Heart left ventricle (tissue), 16 donors: ENCODE measurements around the gene NDEL1. TPM values are rescaled to one million over a fixed set of nuclear protein-coding genes. Genes with fewer than 3 reads are reported as not detected.

ENCODE experiments used
- ATAC-seq, 4 donors: fragments of 200-7000 bp; cut with Tn5 transposase; one replicate each; pipeline ENCODE4 v1.9.1; 2020 to 2022; ENCODE audit warnings: moderate library complexity in 4 of 4, mild to moderate bottlenecking in 3 of 4, moderate number of reproducible peaks in 1 of 4
- DNase-seq, 5 donors: peaks; one replicate each; pipeline ENCODE4 v3.0.0-alpha.2; 2020
- H3K27ac ChIP-seq, 12 donors: fragments of 200-600 bp; sonication (generic) in 4 of 12; one replicate each; pipeline versions ENCODE4 v1.5.0 to v1.8.0; 2016 to 2022; ENCODE audit warnings: mild to moderate bottlenecking in 2 of 12
- H3K27me3 ChIP-seq, 9 donors: fragments of 200-600 bp; sonication (generic) in 2 of 9; one replicate each; pipeline versions ENCODE4 v1.5.1 to v1.8.0; 2016 to 2022; ENCODE audit warnings: mild to moderate bottlenecking in 3 of 9
- H3K36me3 ChIP-seq, 9 donors: fragments of 200-600 bp; sonication (generic) in 2 of 9; one replicate each; pipeline versions ENCODE4 v1.5.0 to v1.8.0; 2018 to 2022; ENCODE audit warnings: mild to moderate bottlenecking in 2 of 9
- H3K4me1 ChIP-seq, 12 donors: fragments of 200-600 bp; sonication (generic) in 4 of 12; one replicate each; pipeline versions ENCODE4 v1.5.0 to v1.8.0; 2016 to 2022; ENCODE audit warnings: mild to moderate bottlenecking in 3 of 12
- H3K4me3 ChIP-seq, 12 donors: fragments of 200-600 bp; sonication (generic) in 4 of 12; one replicate each; pipeline versions ENCODE4 v1.5.0 to v1.8.0; 2017 to 2022; ENCODE audit warnings: mild to moderate bottlenecking in 9 of 12, moderate library complexity in 4 of 12
- H3K9me3 ChIP-seq, 12 donors: fragments of 200-600 bp; sonication (generic) in 4 of 12; one replicate each; pipeline versions ENCODE4 v1.5.0 to v1.8.0; 2016 to 2022; ENCODE audit warnings: mild to moderate bottlenecking in 1 of 12
- POLR2A ChIP-seq, 2 donors: fragments of 450-650 bp; IDR thresholded peaks; one replicate each; pipeline ENCODE4 v1.6.1; 2017; ENCODE audit warnings: antibody characterized with exemption in 2 of 2, mild to moderate bottlenecking in 2 of 2, moderate library complexity in 2 of 2
- WGBS, 4 donors: extraction: QIAGEN DNeasy Blood & Tissue Kit in 2 of 4; methylation state at CpG; one replicate each; pipeline versions ENCODE4 v1.1.5 to v1.1.7; 2013 to 2018; 5-methylcytosine and 5-hydroxymethylcytosine counted together
- intact Hi-C, 10 donors: fragments of 100-400 bp; cut with DNase I; formaldehyde crosslinking; loops; one replicate each; pipeline versions ENCODE4 v1.11.1 to v1.14.2; 2022
- polyA plus RNA-seq, 2 donors: library from polyadenylated mRNA; stranded (reverse); fragments of 200-250 nt; gene quantifications; one replicate each; pipeline ENCODE4 v1.2.3, GENCODE V29; 2013
- total RNA-seq, 9 donors: library from RNA; depleted of rRNA in 2 of 9; stranded (reverse); fragments of >200 nt in 2 of 9; fragmentation: NEBNext Ultra II Directional in 3 of 9; extraction: Animal tissue kit (Norgen Biotek cat#: 25700) in 3 of 9; gene quantifications; one replicate each; pipeline versions ENCODE4 v1.1.0 to v1.2.4, GENCODE V29; 2016 to 2023
- TF ChIP-seq, protein P1 (sequence below), 12 donors: fragments of 200-600 bp; sonication (generic) in 4 of 12; IDR thresholded peaks; one replicate each; pipeline versions ENCODE4 v1.5.0 to v1.8.0; 2018 to 2022; ENCODE audit warnings: antibody characterized with exemption in 12 of 12, mild to moderate bottlenecking in 5 of 12
- donor health status: ischemic (EF 13 %, LVEDD 7.1; RV severe dilation, severe dysfunction).
- donor health status: healthy with polysubstance abuse.
- donor health status: DM: no; HTN: yes; CAD: no.
- donor health status: DM: no; HTN: no; CAD: no.
- donor health status: ischemic (EF 25% LVEDD 6.9; RV normal size, moderate dysfunction).
- donor health status: ischemic (EF 25% LVEDD 5.7; RV mildly dilated, moderate dysfunction).
- donor health status: healthy.
- donor health status: DM: yes; HTN: yes; CAD: no.
- donor health status: ischemic (EF 35%, LVEDD 5.7; RV mildly dilated, moderate dysfunction).
- donor health status: nonischemic (EF 11% LVEDD 7.7; RV severe dilation, severe dysfunction).
- donor health status: DM: yes; HTN: yes; CAD: no.
- donor health status: PGD.
- donor health status: ischemic (EF 29% LVEDD 5.4; RV normal size, mild dysfunction).
- donor health status: nonischemic (EF 23%, LVEDD 6.1; RV moderate dilation, normal function).

The NDEL1 gene
- total and polyA plus RNA-seq, 11 donors, result 16.5 to 36.4 (median 25.8) TPM

DNA sequence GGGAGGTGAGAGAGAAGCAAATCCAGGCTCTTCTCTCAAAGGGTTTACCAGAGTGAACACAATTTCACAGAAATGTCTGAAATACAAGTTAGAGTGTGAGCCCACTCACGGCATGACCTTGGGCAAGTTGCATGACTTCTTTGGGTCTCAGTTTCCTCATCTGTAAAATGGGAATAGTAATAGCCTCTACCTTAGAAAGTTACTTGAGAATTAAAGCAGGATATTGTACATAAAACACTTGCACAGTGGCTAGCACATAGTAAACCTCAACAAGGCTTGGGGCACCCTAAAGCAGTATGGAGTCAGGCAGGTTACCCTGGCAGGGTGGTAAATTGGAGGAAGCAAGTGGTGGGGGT, 24.8 kb upstream of the NDEL1 start:
- Histone ChIP-seq H3K4me3 (no peak overlapping the region), H3K4me1 (peaks cover 0 to 10% (median 2%) of the 10 kb centered on the region in 12 donors), H3K9me3 (no peaks in the 10 kb centered on the region), H3K27ac (no peak overlapping the region), H3K36me3 (no peaks in the 10 kb centered on the region), H3K27me3 (no peaks in the 10 kb centered on the region)
- ATAC-seq, result no peak
- DNase-seq, result no peak
- TF ChIP-seq, protein P1, sequence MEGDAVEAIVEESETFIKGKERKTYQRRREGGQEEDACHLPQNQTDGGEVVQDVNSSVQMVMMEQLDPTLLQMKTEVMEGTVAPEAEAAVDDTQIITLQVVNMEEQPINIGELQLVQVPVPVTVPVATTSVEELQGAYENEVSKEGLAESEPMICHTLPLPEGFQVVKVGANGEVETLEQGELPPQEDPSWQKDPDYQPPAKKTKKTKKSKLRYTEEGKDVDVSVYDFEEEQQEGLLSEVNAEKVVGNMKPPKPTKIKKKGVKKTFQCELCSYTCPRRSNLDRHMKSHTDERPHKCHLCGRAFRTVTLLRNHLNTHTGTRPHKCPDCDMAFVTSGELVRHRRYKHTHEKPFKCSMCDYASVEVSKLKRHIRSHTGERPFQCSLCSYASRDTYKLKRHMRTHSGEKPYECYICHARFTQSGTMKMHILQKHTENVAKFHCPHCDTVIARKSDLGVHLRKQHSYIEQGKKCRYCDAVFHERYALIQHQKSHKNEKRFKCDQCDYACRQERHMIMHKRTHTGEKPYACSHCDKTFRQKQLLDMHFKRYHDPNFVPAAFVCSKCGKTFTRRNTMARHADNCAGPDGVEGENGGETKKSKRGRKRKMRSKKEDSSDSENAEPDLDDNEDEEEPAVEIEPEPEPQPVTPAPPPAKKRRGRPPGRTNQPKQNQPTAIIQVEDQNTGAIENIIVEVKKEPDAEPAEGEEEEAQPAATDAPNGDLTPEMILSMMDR (IDR thresholded peaks at IDR 0.05), result no peak
- no peak for TF ChIP-seq POLR2A (IDR thresholded peaks at IDR 0.05)
- 75 to 94% (median 85%) methylated on average over 1 of the region's 1 CpG for WGBS, 4 donors
- intact Hi-C loops, result loop anchor here (1.0 to 10.0 kb wide), 15 partner anchors 56 to 484 kb away; partner anchors contain the start of gene CCDC42 (in 4 of the 10)

DNA sequence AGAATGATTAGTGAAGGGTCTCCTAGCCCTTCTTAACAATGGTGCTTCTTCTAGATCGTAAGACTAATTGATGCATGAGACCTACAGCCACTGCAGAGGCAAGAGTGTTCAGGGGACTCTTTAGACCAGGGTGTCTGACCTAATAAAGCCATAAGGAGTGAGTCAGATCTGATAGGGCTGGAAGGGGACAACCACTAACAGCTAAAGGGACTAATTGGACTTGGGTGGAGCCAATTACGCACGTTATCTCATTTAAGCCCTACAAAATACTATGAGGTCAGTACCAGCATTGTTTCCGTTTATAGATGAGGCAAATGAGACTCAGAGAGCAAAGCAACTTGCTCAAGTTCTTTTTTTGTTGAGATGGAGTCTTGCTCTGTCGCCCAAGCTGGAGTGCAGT, 23.6 kb upstream of the NDEL1 start:
- no peak for TF ChIP-seq POLR2A (IDR thresholded peaks at IDR 0.05)
- TF ChIP-seq, protein P1 (IDR thresholded peaks at IDR 0.05), result no peak
- H3K4me1 ChIP-seq, result peaks cover 0 to 10% (median 2%) of the 10 kb centered on the region in 12 donors
- DNase-seq, result no peak
- intact Hi-C loops, result loop anchor here in 8 of 10 donors (5.0 to 10.0 kb wide), 7 partner anchors 55 to 483 kb away; no protein-coding TSS in a partner anchor
- H3K9me3 ChIP-seq, result no peaks in the 10 kb centered on the region
- no peaks in the 10 kb centered on the region for H3K36me3 ChIP-seq
- WGBS, 4 donors, result 70 to 79% (median 78%) methylated on average over 5 of the region's 5 CpGs
- no peak for ATAC-seq
- no peak overlapping the region for H3K4me3 ChIP-seq
- H3K27ac ChIP-seq, result no peak overlapping the region
- H3K27me3 ChIP-seq, result no peaks in the 10 kb centered on the region

DNA sequence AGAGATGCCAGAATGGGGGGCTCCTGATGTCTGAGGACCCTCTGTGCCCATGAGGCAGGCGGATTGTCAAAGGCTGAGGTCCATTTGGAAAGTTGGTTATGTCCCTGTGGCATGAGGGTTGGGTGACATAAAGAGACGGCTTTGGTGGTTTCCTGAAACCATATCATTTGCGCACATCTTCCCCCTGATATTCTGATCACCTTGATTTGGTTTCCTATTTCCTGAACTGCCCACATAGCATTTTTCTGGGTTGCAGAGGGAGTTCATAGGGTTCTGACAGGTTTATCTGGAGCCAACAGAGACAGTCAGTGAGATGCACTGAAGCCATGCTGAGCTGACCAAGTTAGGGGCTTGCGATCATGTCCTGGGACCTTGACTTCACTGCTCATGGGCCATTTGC, 22.4 kb upstream of the NDEL1 start:
- no peak for DNase-seq
- intact Hi-C loops, result loop anchor here in 8 of 10 donors (5.0 to 10.0 kb wide), 7 partner anchors 54 to 481 kb away; no protein-coding TSS in a partner anchor

DNA sequence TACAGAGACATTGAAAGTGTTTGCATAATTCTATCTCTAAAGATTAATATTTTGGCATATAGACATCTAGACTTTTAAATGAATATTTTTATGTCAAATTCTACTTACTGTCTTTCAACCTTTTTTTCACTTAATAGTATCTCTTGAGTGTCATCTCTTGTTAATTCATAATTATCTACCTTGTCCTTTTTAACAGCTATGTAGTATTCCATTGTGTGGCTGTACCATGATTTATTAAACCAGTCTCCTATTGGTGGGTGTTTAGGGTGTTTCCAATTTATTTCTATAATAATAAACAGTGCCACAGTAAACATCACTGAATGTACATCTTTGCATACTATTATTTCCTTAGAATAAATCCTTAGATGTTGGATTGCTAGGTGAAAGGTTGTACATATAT, 21.7 kb upstream of the NDEL1 start:
- intact Hi-C loops, result loop anchor here in 8 of 10 donors (5.0 to 10.0 kb wide), 7 partner anchors 53 to 481 kb away; no protein-coding TSS in a partner anchor
- ATAC-seq (no peak), DNase-seq (no peak)
- peaks cover 0 to 17% (median 2%) of the 10 kb centered on the region in 12 donors for H3K4me1 ChIP-seq
- H3K36me3 ChIP-seq, result no peaks in the 10 kb centered on the region
- no peaks in the 10 kb centered on the region for H3K9me3 ChIP-seq
- H3K27ac ChIP-seq, result no peak overlapping the region
- TF ChIP-seq, protein P1 (IDR thresholded peaks at IDR 0.05), result no peak
- TF ChIP-seq POLR2A (IDR thresholded peaks at IDR 0.05), result no peak
- no peak overlapping the region for H3K4me3 ChIP-seq
- no peaks in the 10 kb centered on the region for H3K27me3 ChIP-seq

More for the DNA sequence above, 22.4 kb upstream of the NDEL1 start:
- no peak for ATAC-seq
- no peak for TF ChIP-seq POLR2A (IDR thresholded peaks at IDR 0.05)
- TF ChIP-seq, protein P1 (IDR thresholded peaks at IDR 0.05), result no peak
- WGBS, 4 donors, result 77 to 93% (median 85%) methylated on average over 3 to 4 of the region's 4 CpGs
- H3K36me3 ChIP-seq, result no peaks in the 10 kb centered on the region
- no peaks in the 10 kb centered on the region for H3K9me3 ChIP-seq
- H3K27ac ChIP-seq, result no peak overlapping the region
- H3K4me3 ChIP-seq, result no peak overlapping the region
- peaks cover 0 to 17% (median 2%) of the 10 kb centered on the region in 12 donors for H3K4me1 ChIP-seq
- H3K27me3 ChIP-seq, result no peaks in the 10 kb centered on the region
